NCI-H69 (cell line): ENCODE results near the gene IPCEF1.
A peak's percentile ranks its signal among the peaks of the same experiment; 100 is the strongest.
"Not testable (repeated sequence)": the region's sequence is repeated elsewhere in the genome, so short reads cannot be mapped to it uniquely, and the experiment has no call there.

Experiments used
- DNase-seq: peaks from one replicate; lab custom pipeline; 2025; lab: John Stamatoyannopoulos, UW

The IPCEF1 gene

DNA sequence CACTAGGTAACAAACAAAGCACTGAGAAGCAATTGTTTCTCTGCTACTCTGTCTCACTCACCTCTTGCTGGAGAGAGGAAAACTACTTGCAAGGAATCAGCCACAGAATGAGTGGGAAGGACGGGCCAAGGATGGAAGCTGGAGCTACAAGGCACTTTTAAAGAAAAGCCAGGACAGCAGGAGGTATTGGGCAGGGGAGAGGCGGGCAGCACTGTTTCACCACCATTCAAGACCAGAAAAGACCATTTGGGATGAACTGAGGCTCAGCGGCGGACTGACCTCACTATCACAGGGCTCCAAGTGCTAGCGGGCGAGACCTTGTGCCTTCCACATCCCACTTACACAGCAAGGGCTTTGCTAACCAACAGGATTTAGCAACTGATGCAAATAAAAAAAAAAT is 137.4 kb downstream of the IPCEF1 start:
- DNase-seq, result no peak

DNA sequence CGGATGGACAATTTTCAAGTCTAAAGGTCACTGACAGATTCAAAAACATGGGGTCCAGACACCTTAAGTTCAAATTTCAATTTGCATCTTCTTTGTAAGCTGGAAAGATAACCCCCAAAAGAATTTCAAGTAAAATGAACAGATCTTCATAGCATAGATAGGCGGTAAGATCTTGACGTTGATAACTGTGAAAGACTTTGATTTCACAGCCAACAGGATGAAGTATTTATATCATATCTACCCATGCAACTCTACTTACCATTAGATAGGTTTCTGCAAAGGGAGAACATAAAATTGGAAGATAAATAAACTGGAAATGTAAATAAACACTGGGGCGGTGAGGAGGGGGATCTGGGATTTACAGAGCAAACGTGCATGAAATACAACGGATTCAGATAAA is 137.8 kb downstream of the IPCEF1 start:
- no peak for DNase-seq

DNA sequence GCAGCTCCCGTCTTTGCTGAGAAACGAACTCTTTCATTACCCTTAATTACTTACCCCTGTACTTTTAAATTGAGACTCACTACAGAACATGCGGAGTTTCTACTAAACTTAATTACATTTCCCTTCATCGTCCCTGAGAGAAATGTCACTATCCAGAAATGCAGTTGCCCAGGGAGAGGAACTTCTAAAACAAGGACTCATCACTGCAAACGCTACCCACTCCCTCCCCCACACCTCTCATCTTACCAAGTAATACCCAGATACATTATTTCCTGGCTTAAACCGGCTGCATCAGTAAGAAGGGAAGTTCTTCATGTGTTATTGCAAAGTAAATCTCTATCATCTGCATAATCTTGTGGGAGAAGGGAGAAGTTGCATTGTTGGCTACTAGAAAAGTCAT is 138.3 kb downstream of the IPCEF1 start:
- DNase-seq, result no peak

DNA sequence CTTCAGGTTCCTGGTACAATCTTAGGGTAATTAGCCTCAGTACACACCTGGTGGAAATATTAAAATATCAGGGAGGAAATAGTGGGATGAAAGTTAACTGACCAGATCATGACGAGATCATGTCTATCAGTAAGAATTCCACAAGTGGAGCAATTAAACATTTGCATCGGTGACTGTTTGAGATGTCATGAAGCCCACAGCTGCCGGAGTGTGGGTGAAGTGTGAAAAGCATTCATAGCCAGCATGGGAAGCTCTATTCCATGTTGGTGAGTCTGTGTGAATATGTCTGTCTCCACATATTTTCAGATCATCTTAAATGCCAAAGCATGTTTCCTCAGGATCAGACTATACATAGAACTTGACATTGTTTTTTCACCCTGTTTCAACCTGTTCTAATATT is 142.8 kb downstream of the IPCEF1 start:
- no peak for DNase-seq

DNA sequence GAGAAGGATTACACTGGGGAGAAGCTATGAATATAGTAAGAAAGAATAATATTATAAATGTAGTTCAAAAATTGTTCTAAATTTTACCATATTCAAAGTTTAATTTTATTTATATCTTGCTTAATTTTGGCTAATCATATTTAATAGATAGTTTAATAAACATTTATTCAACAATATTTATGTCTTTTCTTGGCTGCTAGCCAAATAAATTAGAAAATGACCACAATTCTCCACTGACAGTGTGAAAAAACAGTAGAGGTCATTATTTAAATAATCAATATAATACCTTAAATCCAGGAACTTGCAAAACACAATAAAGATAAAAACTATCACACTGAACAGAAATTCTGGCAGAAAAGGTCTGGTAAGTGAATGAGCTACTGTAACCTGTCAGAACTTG is 145.9 kb downstream of the IPCEF1 start:
- no peak for DNase-seq

DNA sequence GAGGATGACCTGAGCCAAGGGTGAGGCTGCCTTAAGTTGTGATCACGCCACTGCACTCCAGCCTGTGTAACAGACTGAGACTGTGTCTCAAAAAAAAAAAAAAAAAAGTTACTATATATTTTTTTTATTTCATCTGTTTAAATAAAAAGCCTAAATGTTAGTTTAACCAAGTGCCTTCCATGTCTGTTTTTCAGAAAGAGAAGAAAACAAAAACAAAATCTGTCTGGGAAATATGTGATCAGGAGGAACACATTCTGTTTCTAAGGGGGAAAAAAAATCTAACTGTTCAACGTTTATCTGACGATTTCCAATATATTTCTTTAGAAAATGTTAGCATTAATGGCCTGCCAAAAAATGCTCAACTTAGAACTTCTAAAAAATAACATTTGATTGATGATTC is 147.0 kb downstream of the IPCEF1 start:
- DNase-seq, result no peak

DNA sequence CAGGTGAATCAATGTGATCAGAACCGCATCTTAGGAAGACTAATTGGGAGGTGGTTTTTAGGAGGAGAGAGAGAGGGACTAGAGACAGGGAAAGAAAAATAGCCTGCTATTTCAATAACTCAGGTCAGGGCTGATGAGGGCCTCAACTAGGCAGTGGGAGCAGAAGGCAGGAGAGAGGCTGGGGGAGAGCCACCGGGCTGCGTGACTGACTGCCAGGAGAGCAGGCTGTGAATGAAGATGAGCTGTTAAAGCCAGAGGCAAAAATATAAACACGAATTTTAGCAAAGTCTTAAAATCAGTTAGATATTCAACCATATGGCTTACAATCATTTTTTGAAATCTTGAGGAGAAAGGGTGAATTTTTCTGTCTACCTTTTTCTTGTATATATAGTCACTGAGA is 149.6 kb downstream of the IPCEF1 start:
- no peak for DNase-seq

DNA sequence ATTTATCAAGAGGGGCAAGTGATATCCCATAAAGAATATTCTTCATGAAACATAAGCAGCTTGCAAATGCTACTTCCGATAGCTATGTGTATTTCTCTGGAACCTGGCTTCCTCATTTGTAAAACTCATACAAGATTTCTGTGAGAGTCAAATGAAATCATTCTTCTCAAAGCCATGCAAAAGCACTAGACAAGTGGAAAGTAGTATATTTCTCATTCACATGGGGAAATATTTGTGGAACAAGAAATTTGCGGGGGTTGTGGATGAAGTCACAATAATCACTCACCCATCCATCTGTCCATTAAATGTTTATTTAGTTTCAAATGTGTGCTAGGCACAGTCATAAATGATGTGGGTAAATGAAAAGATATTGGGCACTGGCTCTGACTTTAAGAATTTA is 150.5 kb downstream of the IPCEF1 start:
- no peak for DNase-seq

DNA sequence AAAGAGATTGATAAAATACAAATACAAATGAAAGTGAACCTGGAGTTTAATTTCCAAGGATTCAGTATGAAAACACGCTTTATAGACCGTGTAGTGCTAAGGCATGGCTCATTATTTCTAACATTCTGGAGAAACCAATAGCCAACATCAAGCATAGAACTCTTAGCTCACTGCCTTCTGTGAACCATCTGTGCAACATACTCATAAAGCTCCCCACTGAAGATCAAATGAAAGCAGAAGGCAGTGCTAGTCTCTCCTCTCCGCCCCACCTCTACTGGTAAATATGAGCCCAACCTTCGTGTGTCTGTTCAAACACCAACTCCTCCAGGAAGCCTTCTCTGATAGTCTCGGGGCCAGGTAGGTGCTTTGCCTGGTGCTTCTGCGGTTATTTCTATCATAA is 153.6 kb downstream of the IPCEF1 start:
- DNase-seq, result no peak

DNA sequence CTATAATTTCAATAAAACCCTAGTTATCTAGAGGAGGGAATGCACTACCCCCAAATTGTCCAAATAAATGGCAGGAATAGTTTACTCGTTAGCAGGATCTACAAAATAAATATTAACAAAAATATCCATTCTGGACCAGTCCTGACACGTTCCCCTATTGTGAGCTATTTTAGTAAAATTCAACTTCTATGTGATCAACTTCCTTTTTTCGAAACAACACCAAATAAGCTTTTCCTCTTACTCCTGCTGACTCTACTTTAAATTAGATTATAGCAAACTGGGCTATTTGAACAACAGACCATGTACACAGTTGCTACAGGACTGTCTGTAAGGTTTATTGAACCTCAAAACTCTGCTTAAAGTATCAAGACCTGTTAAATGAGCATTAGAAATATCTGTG is 154.3 kb downstream of the IPCEF1 start:
- DNase-seq, result no peak

DNA sequence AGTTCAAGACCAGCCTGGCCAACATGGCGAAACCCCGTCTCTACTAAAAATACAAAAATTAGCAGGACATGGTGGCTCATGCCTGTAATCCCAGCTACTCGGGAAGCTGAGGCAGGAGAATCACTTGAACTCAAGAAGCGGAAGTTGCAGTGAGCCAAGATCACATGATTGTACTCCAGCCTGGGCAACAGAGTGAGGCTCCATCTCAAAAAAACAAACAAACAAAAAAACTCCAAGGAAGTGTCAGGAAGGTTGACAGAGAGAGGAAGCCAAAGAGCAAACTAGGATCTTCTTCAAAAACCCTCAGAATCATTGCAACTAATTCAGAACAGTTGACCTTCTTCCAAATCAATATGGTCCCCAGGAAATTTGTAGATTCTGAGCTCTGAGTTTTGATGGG is 154.9 kb downstream of the IPCEF1 start:
- not testable (repeated sequence) for DNase-seq

DNA sequence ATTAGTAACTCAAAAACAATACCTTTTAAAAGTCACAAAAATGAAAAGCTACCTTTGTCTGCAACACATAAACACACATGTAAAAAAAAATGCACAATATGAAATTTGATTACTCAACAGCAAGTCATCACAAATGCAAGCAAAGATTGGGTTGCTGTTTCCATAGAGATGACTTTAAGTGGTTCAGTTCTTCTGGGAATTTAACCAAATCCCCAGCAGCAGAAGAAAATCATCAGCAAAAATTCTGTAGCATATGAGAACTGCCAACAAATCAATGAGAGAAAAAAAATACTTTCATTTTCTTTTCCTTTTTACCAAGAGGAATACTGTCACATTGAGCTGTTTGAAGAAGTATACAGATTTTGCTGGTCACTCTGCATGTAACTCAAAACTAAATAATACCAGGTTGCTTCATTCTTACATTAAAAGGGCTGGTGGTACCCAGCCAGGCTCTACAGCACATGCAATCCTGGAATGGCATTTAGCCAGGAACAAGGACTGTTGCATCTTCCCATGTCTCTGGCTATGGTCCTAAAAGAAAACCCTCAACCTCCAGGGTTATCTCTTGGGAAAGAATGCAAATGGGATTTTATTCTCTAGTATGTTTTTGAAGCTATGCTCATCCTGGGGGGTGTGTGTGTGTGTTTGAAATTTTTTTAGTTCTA is 159.3 kb downstream of the IPCEF1 start:
- DNase-seq, result no peak

DNA sequence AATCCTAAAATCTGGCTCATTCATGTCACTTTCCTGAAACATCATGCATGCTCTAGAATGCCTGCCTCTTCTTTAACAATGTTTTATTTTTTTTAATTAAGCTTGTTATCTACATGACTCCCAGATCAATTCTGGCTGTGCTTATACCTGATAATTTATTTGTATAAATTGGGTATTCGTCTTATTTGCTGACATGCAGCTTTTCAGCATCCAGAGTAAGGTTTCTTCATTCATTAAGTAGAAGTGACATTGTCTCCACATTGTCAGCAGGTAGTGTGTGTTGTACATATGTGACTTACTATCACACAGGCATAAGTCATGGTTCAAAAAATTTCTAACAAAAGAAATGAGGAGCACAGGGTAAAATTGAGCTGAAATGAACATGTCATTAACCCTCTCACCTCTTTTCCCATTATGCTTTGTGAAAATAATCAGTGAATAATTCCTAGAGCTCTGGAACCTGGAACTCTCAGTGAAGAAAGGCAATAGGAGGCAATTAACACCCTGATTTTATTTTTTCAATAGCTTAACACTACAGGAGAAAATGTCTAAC is 160.2 kb downstream of the IPCEF1 start:
- DNase-seq, result peak; percentile 56

DNA sequence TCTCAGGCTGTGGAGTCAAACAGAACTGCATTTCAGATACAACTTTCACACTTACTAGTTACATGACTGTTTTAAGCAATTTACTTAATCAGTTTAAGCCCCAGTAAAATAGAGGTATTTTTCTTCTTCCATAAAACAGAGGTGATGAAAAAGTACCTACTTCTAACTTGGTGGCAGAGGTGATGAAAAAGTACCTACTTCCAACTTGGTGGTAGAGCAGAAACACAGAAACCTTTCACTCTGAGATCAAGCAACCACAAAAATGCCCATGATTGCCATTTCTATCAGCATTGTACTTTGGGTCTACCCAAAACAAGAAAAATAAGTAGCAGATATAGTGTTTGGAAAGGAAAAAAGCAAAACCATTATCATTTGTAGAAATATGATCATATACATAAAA is 168.9 kb downstream of the IPCEF1 start:
- no peak for DNase-seq

DNA sequence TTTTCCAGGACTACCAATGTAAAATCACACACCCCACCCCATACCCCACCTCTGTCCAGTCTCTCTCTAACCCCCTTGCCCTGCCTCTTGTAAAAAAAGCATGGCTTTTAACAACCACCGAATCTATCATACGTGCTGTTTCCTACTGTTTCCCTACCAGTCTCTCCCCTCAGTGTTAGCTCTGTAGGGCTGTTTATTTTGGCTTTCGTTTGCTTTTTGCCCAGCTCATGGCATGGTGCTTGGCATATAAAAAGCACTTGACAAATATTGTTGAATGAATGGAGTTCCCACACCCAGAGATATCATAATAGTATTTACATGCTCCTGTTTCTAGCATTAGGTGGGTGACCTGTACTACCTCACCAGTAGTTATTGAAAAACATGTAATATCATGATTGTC is 169.4 kb downstream of the IPCEF1 start:
- peak; percentile 42 for DNase-seq

DNA sequence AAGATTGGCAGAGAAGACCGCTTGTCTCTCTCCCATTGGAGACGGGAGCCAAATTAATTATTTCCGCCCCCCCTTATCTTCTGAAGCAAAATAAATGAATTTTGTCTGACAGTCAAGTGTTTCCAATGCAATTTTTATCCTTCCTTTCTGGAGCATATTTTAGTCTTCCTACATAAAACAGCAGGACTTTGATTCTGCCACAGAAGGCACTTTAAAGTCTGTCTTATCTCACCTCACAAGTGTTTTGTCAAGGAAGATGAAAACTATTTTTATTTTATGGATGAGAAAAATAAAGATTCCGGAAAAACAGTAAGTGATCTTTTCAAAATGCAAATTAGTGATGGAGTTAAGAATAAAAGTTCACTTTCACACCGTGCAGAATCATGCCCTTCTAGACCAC is 177.2 kb downstream of the IPCEF1 start:
- DNase-seq, result no peak

DNA sequence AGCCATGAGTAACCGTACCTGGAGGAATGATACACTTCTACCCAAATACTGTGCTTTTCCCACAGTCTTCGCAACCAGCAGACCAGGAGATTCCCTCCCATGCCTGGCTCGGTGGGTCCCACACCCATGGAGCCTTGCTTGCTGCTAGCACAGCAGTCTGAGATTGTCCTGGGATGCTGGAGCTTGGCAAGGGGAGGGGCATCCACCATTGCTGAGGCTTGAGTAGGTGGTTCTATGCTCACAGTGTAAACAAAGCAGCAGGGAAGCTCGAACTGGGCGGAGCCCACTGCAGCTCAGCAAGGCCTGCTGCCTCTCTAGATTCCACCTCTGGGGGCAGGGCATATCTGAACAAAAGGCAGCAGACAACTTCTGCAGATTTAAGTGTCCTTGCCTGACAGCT is 184.2 kb downstream of the IPCEF1 start:
- DNase-seq, result not testable (repeated sequence)

DNA sequence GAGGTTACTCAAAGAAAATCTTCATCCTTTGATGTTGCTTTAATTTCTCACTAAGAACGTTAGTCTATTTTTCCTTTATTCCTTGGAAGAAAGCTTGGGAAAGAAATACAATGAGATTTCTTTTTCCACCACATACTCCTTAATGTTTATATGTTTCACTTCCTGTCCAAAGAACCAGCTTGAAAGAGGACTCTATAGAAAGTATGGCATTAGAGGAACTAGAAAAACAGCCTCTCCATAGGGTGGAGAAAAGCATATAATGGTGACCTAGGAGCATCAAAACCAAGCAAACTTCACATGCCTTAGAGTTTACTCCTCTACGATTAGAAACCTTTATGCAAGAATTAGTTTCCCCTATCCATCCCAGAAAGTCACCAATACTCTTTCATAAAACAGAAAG is 186.5 kb downstream of the IPCEF1 start:
- DNase-seq, result no peak

DNA sequence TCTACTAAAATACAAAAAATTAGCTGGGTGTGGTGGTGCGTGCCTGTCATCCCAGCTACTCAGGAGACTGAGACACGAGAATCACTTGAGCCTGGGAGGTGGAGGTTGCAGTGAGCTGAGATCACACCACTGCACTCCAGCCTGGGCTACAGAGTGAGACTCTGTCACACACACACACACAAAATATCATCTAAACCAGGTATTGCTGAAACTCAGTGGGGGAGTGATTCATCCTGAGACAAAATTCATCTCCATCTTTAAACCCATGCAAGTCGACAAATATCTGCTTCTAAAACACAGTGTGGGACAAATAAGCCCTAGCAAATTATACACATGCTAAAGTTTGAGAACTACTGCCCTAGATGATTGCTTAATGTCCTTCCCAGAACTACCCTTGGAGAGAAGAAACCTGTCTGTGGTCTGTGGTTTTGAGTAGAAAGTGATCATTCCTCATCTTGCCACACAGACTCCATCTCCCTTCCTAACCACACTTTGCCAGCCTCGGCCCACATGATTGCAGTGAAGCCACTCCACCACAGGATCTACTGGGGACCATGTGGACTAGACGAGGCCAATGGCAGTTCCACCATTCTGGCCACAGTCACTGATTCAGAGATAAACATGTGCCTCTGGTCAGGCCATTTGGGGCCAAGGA is 187.3 kb downstream of the IPCEF1 start:
- no peak for DNase-seq

DNA sequence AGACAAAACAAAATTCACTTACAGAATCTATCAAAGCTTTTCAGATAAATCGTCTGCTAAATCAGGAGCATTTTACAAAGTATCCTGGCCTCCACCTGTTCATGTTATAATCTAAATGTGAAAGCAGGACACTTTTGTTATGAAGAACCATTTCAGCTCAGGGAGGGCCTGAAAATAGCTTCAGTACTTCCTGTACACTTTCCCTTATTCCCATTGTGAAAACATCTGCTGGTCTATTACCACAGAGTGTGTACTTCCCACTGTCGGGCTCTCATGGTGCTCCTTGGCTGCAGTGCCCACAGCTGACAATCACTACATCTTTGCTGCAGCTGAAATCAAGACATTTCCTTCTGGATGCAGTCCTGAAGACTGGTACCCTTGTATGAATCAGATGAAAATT is 189.5 kb downstream of the IPCEF1 start:
- DNase-seq, result peak; percentile 6

DNA sequence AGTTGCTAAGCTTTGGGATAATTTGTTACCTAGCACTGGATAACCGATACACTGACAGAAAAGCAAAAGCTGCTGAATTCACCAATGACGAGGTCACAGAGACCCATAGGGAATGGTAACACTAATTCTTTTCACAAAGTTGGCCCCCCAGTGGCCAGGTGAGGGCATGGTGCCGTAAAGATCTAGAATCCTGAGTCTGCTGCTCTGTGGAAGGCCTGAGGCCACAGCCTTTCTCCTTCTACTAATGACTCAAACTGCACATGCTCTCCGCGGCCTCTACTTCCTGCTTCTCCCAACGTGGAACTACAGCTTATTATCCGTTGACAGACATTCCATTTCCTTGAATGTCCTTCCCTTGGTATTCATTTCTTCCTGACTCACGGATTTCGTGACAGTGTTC is 190.5 kb downstream of the IPCEF1 start:
- DNase-seq, result peak; percentile 4

DNA sequence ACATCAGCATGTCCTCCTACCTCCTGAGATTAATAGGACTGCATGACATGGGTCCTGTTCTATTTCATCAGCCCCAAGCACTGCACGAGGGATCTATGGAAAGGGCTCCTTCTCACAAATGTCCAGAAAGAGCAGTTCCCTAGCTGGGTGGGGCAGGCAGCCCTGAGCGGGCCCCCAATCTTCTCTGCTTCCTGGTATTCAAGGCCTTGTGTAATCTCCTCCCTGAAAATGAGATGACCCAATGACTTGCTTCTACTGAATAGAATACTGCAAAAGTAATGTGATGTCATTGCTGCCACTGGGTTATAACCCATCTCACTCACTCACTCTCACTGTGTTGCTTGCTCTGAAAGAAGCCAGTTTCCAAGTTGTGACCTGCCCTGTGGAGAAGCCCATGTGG is 191.1 kb downstream of the IPCEF1 start:
- DNase-seq, result no peak

DNA sequence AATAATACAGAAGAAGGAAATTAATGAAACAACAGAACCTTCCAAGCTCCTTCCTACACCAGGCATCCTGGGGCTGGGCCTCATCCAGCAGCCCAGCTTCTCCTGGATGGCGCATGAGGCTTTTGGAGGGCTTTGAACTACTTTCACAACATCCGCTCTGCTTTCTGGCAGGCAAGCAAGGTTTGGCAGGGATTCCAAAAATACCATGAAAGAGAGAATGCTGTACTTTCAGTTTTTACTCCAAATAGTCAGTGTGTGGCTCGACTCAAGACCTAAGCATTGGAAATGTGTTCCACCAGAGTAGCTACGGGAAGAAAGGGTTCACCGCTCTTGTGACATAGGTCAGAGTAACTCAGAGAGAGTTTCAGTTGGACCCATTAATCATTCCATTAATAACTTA is 192.2 kb downstream of the IPCEF1 start:
- no peak for DNase-seq

DNA sequence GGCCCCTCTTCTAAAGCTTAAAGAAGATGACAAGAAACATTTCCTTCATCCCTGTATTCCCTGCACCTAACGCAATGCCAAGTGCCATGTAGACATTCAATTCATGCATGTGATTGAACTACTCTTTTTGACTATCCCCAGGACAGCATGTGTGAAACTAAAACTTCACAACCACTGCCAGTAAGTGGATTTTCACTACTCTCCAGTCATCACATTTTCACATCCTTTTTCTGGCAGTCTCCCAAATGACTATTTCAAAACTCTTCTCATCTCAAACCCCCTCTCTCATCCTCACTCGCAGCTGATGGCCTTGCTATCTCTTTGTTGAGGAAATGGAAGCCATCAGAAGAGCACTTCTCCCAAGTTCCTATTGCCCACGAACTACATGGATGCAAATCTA is 194.9 kb downstream of the IPCEF1 start:
- DNase-seq, result no peak
